Erythroblast (primary cell): Measurements from ENCODE around the gene RNF217.

Experiments
- GATA1 ChIP-seq: IDR thresholded peaks from 2 replicates; pipeline ENCODE4 v1.6.1; 2011; ENCODE audit warnings: low read depth, mild to moderate bottlenecking, control low read depth, low read length, moderate library complexity
- POLR2A ChIP-seq: IDR thresholded peaks from 2 replicates; pipeline ENCODE4 v1.6.1; 2011; ENCODE audit warnings: mild to moderate bottlenecking, low read length

GRCh38 chr6:125104425-125104824, 142.2 kb downstream of the RNF217 start:
- TF ChIP-seq POLR2A (no peak), GATA1 (no peak)
